ENCODE results near the gene PAX6. TPM values are rescaled to one million over a fixed set of nuclear protein-coding genes. Genes with fewer than 3 reads are reported as not detected.

PAX6 gene
- total and polyA plus RNA-seq, 2 of the 13 experiments (the other 11 are each of a cell fraction or from before 2014, with no cell fraction given), result 0.15 to 1.1 TPM

DNA sequence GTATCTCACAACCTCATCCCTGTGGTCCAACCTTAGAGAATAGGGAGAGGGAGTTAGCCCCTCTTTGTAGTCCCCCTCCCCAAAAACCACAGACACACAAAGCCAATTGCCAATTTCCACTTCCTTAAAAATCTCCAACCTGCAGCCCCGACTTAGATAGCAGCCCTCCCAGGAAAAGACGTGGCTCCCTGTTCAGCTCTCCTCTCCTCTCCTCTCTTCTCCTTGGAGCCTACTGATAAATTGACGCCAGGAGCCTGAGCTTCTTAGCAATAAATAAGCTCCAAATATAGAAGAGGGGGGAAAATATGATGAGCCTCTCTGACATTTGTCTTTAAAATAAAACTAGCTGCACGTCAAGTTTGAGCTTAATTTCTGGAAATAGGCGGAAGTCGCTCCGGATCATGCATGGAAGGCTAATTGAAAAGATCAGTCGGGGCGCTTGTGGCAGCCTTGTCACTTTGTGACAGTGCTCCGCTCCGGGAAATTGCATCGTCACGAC lies 7.3 kb downstream of the PAX6 start:
- 86% methylated on average over 13 of the region's 13 CpGs for WGBS (ENCODE audit: low lambda C conversion rate)
- intact Hi-C loops (cut with micrococcal nuclease; ENCODE audit: unreplicated experiment) (no loop called here), in situ Hi-C loops (cut with HindIII; ENCODE audit: extremely low pct_ligation_motif_present, low pct_unique_long_range_greater_than_20kb) (no loop called here)
- Histone ChIP-seq H3K36me3 (replicated peaks in 1 of 2; ENCODE audit: control insufficient read depth in 1 of 2, insufficient read depth in 2 of 2, low read length in 2 of 2) (no peaks in the 10 kb centered on the region), H3K4me2 (ENCODE audit: low read depth, low read length) (no peak overlapping the region), H3K27ac (ENCODE audit: extremely low read length, insufficient read depth, low read length) (no peak overlapping the region), H3K9ac (ENCODE audit: insufficient read depth, low read depth, low read length) (no peak overlapping the region), H3K79me2 (ENCODE audit: insufficient read depth, low read length) (no peaks in the 10 kb centered on the region), H3K4me3 (replicated peaks in 1 of 3; ENCODE audit: insufficient read depth in 1 of 3, low read depth in 2 of 3, low read length in 3 of 3) (no peak overlapping the region), H4K20me1 (ENCODE audit: insufficient read depth, low read length) (no peaks in the 10 kb centered on the region), H3K9me3 (ENCODE audit: low read length) (no peaks in the 10 kb centered on the region), H2AFZ (ENCODE audit: low read length) (no peak overlapping the region), H3K27me3 (ENCODE audit: control insufficient read depth in 1 of 2, insufficient read depth in 2 of 2, low read length in 2 of 2) (peaks cover 0 to 18% of the 10 kb centered on the region in 2 experiments; a peak in 3 of 5 replicates), H3K4me1 (ENCODE audit: insufficient read depth, low read length) (no peaks in the 10 kb centered on the region)
- TF ChIP-seq TP53 (CRISPR knock-in tag; conservative IDR thresholded peaks at IDR 0.05), result no peak
- ChIA-PET POLR2A (no interaction called here), CTCF (ENCODE audit: low intra/inter-chr PET ratio, low total read pairs) (no interaction called here)
- BruUV-seq (replicated peaks), result no TSS peak
- ATAC-seq, result no peak
- no peak for DNase-seq (ENCODE audit: low spot score)
- FAIRE-seq, result no peak

- POLR2A ChIA-PET, result no interaction called here
- intact Hi-C loops (cut with micrococcal nuclease; ENCODE audit: unreplicated experiment) (no loop called here), in situ Hi-C loops (cut with HindIII; ENCODE audit: extremely low pct_ligation_motif_present, low pct_unique_long_range_greater_than_20kb) (no loop called here)
- H3K9ac ChIP-seq (ENCODE audit: insufficient read depth, low read depth, low read length), result no peak overlapping the region
- H3K9me3 ChIP-seq (ENCODE audit: low read length), result no peaks in the 10 kb centered on the region
- H4K20me1 ChIP-seq (ENCODE audit: insufficient read depth, low read length), result no peaks in the 10 kb centered on the region
- no peak overlapping the region for H2AFZ ChIP-seq (ENCODE audit: low read length)
- no peak for DNase-seq (ENCODE audit: low spot score)
- H3K27me3 ChIP-seq (ENCODE audit: control insufficient read depth in 1 of 2, insufficient read depth in 2 of 2, low read length in 2 of 2), result peaks cover 0 to 11% of the 10 kb centered on the region in 2 experiments; a peak in 3 of 5 replicates
- H3K4me3 ChIP-seq (replicated peaks in 1 of 3; ENCODE audit: insufficient read depth in 1 of 3, low read depth in 2 of 3, low read length in 3 of 3), result no peak overlapping the region
- TF ChIP-seq IRF1 (CRISPR knock-in tag; IDR thresholded peaks at IDR 0.05; ENCODE audit: low read depth), result no peak
- TF ChIP-seq, protein P1, sequence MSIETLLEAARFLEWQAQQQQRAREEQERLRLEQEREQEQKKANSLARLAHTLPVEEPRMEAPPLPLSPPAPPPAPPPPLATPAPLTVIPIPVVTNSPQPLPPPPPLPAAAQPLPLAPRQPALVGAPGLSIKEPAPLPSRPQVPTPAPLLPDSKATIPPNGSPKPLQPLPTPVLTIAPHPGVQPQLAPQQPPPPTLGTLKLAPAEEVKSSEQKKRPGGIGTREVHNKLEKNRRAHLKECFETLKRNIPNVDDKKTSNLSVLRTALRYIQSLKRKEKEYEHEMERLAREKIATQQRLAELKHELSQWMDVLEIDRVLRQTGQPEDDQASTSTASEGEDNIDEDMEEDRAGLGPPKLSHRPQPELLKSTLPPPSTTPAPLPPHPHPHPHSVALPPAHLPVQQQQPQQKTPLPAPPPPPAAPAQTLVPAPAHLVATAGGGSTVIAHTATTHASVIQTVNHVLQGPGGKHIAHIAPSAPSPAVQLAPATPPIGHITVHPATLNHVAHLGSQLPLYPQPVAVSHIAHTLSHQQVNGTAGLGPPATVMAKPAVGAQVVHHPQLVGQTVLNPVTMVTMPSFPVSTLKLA (IDR thresholded peaks at IDR 0.05), result 0 out of 2 replicates have a peak, but pooled peaks have one; percentile 24
- FAIRE-seq, result no peak
- 79% methylated on average over 18 of the region's 24 CpGs for WGBS (ENCODE audit: low lambda C conversion rate)
- H3K79me2 ChIP-seq (ENCODE audit: insufficient read depth, low read length), result no peaks in the 10 kb centered on the region
- H3K4me2 ChIP-seq (ENCODE audit: low read depth, low read length), result no peak overlapping the region
- CTCF ChIA-PET (ENCODE audit: low intra/inter-chr PET ratio, low total read pairs), result no interaction called here
- H3K27ac ChIP-seq (ENCODE audit: extremely low read length, insufficient read depth, low read length), result no peak overlapping the region
- ATAC-seq, result no peak
- no peaks in the 10 kb centered on the region for H3K36me3 ChIP-seq (replicated peaks in 1 of 2; ENCODE audit: control insufficient read depth in 1 of 2, insufficient read depth in 2 of 2, low read length in 2 of 2)
- no peaks in the 10 kb centered on the region for H3K4me1 ChIP-seq (ENCODE audit: insufficient read depth, low read length)
- no TSS peak for BruUV-seq (replicated peaks)
Measured at GRCh38 chr11:31802990-31803812, 7.9 kb downstream of the PAX6 start.
